Suprapubic skin (tissue), 3 donors: ENCODE results near the gene CHMP2A.

Experiments
- CTCF ChIP-seq, 2 donors: fragments of 200-600 bp in 1 of 2; fragments of 450-650 bp in 1 of 2; sonication (generic) in 1 of 2; IDR thresholded peaks; one replicate each; pipeline ENCODE4 v1.5.1; 2016 to 2019; ENCODE audit warnings: antibody characterized with exemption in 2 of 2, mild to moderate bottlenecking in 1 of 2, moderate library complexity in 1 of 2
- POLR2A ChIP-seq, 2 donors: fragments of 450-650 bp; IDR thresholded peaks; one replicate each; pipeline ENCODE4 v1.6.1; 2017; ENCODE audit warnings: antibody characterized with exemption in 2 of 2, mild to moderate bottlenecking in 2 of 2, moderate library complexity in 2 of 2

- TF ChIP-seq CTCF (IDR thresholded peaks at IDR 0.05) (no peak), POLR2A (IDR thresholded peaks at IDR 0.05) (no peak)
Observed at GRCh38 chr19:58515259-58515658, 39.6 kb downstream of the CHMP2A start.
